Tibial nerve (tissue), 4 donors: ENCODE data around the gene TMEM63A.

ENCODE experiments used
- EP300 ChIP-seq, 2 donors: sonication (generic); formaldehyde crosslinking; IDR thresholded peaks; one replicate each; pipeline ENCODE4 v1.6.1; 2017; ENCODE audit warnings: antibody characterized with exemption in 2 of 2, mild to moderate bottlenecking in 1 of 2
- TF ChIP-seq, protein P1 (sequence below), 5 experiments: fragments of 200-600 bp in 3 of 5; fragments of 450-650 bp in 2 of 5; sonication (generic) in 3 of 5; IDR thresholded peaks; one replicate each; pipeline ENCODE4 v1.5.1; 2016 to 2019; ENCODE audit warnings: antibody characterized with exemption in 5 of 5, mild to moderate bottlenecking in 3 of 5, moderate library complexity in 2 of 5

DNA sequence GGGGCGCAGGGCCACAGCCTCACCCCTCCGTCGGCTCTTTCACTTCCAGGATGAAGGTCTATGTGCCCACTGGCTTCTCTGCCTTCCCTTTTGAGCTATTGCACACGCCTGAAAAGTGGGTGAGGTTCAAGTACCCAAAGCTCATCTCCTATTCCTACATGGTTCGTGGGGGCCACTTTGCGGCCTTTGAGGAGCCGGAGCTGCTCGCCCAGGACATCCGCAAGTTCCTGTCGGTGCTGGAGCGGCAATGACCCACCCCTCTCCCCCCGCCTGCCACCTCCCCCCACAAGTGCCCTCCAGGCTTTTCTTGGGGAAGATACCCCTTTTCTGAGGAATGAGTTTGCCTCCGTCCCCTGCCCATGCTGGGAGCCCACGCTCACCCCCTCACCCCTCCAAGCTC lies 37.1 kb downstream of the TMEM63A start:
- TF ChIP-seq, protein P1, sequence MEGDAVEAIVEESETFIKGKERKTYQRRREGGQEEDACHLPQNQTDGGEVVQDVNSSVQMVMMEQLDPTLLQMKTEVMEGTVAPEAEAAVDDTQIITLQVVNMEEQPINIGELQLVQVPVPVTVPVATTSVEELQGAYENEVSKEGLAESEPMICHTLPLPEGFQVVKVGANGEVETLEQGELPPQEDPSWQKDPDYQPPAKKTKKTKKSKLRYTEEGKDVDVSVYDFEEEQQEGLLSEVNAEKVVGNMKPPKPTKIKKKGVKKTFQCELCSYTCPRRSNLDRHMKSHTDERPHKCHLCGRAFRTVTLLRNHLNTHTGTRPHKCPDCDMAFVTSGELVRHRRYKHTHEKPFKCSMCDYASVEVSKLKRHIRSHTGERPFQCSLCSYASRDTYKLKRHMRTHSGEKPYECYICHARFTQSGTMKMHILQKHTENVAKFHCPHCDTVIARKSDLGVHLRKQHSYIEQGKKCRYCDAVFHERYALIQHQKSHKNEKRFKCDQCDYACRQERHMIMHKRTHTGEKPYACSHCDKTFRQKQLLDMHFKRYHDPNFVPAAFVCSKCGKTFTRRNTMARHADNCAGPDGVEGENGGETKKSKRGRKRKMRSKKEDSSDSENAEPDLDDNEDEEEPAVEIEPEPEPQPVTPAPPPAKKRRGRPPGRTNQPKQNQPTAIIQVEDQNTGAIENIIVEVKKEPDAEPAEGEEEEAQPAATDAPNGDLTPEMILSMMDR (IDR thresholded peaks at IDR 0.05): no peak
- no peak for TF ChIP-seq EP300 (IDR thresholded peaks at IDR 0.05)
